ENCODE measurements around the gene BFSP2. TPM values are rescaled to one million over a fixed set of nuclear protein-coding genes. Genes with fewer than 3 reads are reported as not detected.
"Not testable (repeated sequence)": the region's sequence is repeated elsewhere in the genome, so short reads cannot be mapped to it uniquely, and the experiment has no call there.

The BFSP2 gene
- polyA plus RNA-seq, 1 experiment = not detected

DNA sequence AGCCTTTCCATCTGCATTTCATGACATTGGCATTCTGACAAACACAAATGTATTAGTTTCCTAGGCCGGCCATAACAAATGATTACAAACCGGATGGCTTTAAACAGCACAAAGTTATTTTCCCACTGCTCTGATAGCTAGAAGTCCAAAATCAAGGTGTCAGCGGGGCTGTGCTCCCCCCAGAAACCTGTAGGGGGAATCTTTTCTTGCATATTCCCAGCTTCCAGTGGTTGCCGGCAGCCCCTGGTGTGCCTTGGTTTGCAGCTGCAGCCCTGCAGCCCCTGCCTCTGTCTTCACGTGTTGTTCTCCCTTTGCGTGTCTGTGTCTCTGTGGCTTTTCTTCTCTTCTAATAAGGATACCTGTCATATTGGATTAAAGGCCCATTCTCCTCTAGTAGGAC lies 94.6 kb downstream of the BFSP2 start:
- Histone ChIP-seq H3K4me3 (ENCODE audit: low read depth, low read length) (no peak overlapping the region), H3K9me3 (ENCODE audit: control insufficient read depth, insufficient read depth, low read length) (no peaks in the 10 kb centered on the region), H3K27me3 (ENCODE audit: control insufficient read depth, insufficient read depth, low read length) (no peaks in the 10 kb centered on the region), H3K27ac (ENCODE audit: low read depth, low read length) (no peak overlapping the region)
- POLR2A ChIA-PET = no interaction called here
- DNase-seq (ENCODE audit: low read depth, low spot score) = no peak
- TF ChIP-seq, protein P1, sequence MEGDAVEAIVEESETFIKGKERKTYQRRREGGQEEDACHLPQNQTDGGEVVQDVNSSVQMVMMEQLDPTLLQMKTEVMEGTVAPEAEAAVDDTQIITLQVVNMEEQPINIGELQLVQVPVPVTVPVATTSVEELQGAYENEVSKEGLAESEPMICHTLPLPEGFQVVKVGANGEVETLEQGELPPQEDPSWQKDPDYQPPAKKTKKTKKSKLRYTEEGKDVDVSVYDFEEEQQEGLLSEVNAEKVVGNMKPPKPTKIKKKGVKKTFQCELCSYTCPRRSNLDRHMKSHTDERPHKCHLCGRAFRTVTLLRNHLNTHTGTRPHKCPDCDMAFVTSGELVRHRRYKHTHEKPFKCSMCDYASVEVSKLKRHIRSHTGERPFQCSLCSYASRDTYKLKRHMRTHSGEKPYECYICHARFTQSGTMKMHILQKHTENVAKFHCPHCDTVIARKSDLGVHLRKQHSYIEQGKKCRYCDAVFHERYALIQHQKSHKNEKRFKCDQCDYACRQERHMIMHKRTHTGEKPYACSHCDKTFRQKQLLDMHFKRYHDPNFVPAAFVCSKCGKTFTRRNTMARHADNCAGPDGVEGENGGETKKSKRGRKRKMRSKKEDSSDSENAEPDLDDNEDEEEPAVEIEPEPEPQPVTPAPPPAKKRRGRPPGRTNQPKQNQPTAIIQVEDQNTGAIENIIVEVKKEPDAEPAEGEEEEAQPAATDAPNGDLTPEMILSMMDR (IDR thresholded peaks at IDR 0.05; ENCODE audit: low read depth, low read length) = peak; percentile 49
- CTCF ChIA-PET = interaction anchor here (0.6 to 1.9 kb wide), 3 partner anchors 20 to 783 kb away, joined by 3 to 9 read pairs (median 4); no protein-coding TSS in a partner anchor

DNA sequence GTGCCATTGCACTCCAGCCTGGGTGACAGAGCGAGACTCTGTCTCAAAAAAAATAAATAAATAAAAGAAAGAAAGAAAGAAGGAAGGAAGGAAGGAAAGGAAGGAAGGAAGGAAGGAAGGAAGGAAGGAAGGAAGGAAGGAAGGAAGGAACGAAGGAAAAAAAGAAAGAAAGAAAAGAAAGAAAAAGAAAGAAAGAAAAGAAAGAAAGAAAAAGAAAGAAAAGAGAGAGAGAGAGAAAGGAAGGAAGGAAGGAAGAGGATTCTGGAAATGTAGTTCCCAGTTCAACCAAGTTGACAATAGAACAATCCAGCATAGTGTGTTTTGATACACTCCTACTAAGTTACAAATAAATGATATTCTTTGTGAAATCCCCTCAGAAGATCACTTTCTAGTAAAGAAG lies 102.7 kb downstream of the BFSP2 start:
- POLR2A ChIA-PET, CTCF ChIA-PET: not testable (repeated sequence)

DNA sequence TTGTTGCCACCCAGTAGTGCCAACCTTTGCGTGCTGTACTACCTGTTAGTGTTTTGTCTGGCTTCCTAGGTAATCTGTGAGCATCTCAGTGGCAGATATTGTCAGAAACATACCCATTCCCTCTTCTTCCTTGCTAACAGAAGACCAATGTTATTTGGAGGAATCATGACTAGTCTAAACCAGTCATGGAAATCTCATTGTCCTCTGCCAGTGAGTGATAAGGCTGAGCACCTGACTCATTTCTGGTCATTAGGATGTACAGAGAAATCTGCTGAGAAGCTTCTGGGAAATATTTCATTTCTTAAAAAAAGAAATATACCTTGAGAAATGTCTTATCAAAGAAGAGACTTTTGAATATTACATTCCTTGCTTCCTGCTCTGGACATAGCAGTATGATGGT lies 103.6 kb downstream of the BFSP2 start:
- H3K9me3 ChIP-seq (ENCODE audit: control insufficient read depth, insufficient read depth, low read length) = no peaks in the 10 kb centered on the region
- POLR2A ChIA-PET = no interaction called here
- no peak for DNase-seq (ENCODE audit: low read depth, low spot score)
- H3K27ac ChIP-seq (ENCODE audit: low read depth, low read length) = no peak overlapping the region
- no peak overlapping the region for H3K4me3 ChIP-seq (ENCODE audit: low read depth, low read length)
- H3K27me3 ChIP-seq (ENCODE audit: control insufficient read depth, insufficient read depth, low read length) = peaks cover 4% of the 10 kb centered on the region
- CTCF ChIA-PET = interaction anchor here (1.5 kb wide), 1 partner anchor 14 kb away, joined by 3 read pairs; no protein-coding TSS in a partner anchor
- TF ChIP-seq, protein P1 (IDR thresholded peaks at IDR 0.05; ENCODE audit: low read depth, low read length) = no peak

More for the DNA sequence above, 102.7 kb downstream of the BFSP2 start:
- not testable (repeated sequence) for H3K27ac ChIP-seq (ENCODE audit: low read depth, low read length); H3K9me3 ChIP-seq (ENCODE audit: control insufficient read depth, insufficient read depth, low read length); H3K4me3 ChIP-seq (ENCODE audit: low read depth, low read length); H3K27me3 ChIP-seq (ENCODE audit: control insufficient read depth, insufficient read depth, low read length); DNase-seq (ENCODE audit: low read depth, low spot score)

DNA sequence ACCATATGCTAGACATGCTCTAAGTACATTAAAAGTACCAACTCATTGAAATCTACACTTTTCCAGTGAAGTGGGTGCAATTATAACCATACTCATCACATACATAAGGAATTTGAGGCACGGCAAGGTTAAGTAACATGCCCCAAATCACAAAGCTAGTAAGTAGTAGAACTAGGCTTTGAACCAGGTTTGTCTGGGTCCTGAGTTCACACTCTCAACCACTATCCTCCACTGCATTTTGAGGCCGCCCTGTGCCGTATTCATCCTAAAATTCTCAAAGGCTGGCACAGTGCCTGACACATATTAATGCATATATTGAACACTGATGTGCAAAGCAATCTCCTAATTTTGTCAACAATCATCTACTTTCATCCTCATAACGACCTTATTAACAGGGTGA lies 104.9 kb downstream of the BFSP2 start:
- no peak overlapping the region for H3K4me3 ChIP-seq (ENCODE audit: low read depth, low read length)
- no peaks in the 10 kb centered on the region for H3K9me3 ChIP-seq (ENCODE audit: control insufficient read depth, insufficient read depth, low read length)
- ChIA-PET CTCF (interaction anchor here (1.4 to 1.5 kb wide), 2 partner anchors 15 to 16 kb away, joined by 3 read pairs; no protein-coding TSS in a partner anchor), POLR2A (no interaction called here)
- peaks cover 4% of the 10 kb centered on the region for H3K27me3 ChIP-seq (ENCODE audit: control insufficient read depth, insufficient read depth, low read length)
- DNase-seq (ENCODE audit: low read depth, low spot score) = no peak
- H3K27ac ChIP-seq (ENCODE audit: low read depth, low read length) = no peak overlapping the region
- TF ChIP-seq, protein P1 (IDR thresholded peaks at IDR 0.05; ENCODE audit: low read depth, low read length) = no peak

DNA sequence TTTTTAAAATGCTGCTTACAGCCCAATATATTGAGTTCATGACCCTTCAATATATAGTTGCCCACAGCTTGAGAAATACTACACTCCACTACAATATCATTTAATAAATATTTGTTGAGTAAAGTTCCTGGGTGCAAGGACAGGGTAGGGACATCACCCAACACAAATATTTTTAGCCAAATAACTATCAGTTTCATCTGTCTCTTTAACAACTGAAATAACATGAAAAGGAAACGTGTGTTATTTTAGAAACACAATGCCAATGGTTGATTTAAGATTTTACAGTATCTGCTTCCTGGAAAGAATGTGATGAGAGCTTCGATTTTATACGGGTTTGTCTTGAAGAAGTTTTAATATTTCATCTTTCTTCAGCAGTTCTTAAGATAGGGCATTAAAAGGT lies 106.0 kb downstream of the BFSP2 start:
- POLR2A ChIA-PET = no interaction called here
- CTCF ChIA-PET = interaction anchor here (0.7 to 1.7 kb wide), 2 partner anchors 10 to 18 kb away, joined by 3 to 4 read pairs; no protein-coding TSS in a partner anchor

More for the DNA sequence above, 106.0 kb downstream of the BFSP2 start:
- Histone ChIP-seq H3K9me3 (ENCODE audit: control insufficient read depth, insufficient read depth, low read length) (no peaks in the 10 kb centered on the region), H3K4me3 (ENCODE audit: low read depth, low read length) (no peak overlapping the region), H3K27me3 (ENCODE audit: control insufficient read depth, insufficient read depth, low read length) (peaks cover 4% of the 10 kb centered on the region), H3K27ac (ENCODE audit: low read depth, low read length) (no peak overlapping the region)
- DNase-seq (ENCODE audit: low read depth, low spot score) = no peak
- TF ChIP-seq, protein P1 (IDR thresholded peaks at IDR 0.05; ENCODE audit: low read depth, low read length) = no peak

All from AG04450 (cell line).